ENCODE data around the gene APOB.

- TF ChIP-seq CTCF (IDR thresholded peaks at IDR 0.05) (no peak), POLR2A (IDR thresholded peaks at IDR 0.05) (no peak)
Observed at GRCh38 chr2:21044694-21045371, 960 bp upstream of the APOB start.

Data from breast epithelium (tissue), 3 donors.